ENCODE measurements around the gene THY1. TPM values are rescaled to one million over a fixed set of nuclear protein-coding genes. Genes with fewer than 3 reads are reported as not detected.

THY1 gene
- total RNA-seq, 1 donor from 2014 or later, result 3.5 TPM

DNA sequence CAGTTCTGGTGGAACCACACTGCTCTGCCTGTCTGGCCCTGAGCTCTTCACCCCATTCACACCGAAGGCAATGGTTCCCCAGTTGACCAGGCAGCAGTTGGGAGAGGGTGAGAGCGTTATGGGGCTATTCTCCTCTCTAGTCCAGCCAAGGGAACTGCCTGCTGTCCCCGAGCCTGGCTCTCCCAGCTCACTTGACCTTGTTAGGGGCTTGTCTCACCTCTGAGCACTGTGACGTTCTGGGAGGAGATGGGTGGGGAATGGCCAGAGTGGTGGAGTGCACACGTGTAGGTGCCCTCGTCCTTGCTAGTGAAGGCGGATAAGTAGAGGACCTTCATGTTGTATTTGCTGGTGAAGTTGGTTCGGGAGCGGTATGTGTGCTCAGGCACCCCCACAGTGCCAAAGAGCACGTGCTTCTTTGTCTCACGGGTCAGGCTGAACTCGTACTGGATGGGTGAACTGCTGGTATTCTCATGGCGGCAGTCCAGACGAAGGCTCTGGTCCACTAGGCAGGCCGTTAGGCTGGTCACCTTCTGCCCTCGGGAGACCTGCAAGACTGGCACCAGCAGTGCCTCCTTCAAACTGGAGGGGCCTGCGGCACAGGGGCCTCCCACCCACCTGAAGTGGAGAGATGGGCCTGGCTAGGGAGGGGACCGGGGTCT, 3.0 kb downstream of the THY1 start:
- Histone ChIP-seq H3K27ac (no peak overlapping the region), H3K9me3 (no peaks in the 10 kb centered on the region), H3K36me3 (no peaks in the 10 kb centered on the region), H3K4me3 (no peak overlapping the region), H3K27me3 (no peaks in the 10 kb centered on the region), H3K4me1 (peaks cover 3 to 23% of the 10 kb centered on the region in 2 donors)
- intact Hi-C loops (cut with DNase I), result no loop called here
- TF ChIP-seq, protein P1, sequence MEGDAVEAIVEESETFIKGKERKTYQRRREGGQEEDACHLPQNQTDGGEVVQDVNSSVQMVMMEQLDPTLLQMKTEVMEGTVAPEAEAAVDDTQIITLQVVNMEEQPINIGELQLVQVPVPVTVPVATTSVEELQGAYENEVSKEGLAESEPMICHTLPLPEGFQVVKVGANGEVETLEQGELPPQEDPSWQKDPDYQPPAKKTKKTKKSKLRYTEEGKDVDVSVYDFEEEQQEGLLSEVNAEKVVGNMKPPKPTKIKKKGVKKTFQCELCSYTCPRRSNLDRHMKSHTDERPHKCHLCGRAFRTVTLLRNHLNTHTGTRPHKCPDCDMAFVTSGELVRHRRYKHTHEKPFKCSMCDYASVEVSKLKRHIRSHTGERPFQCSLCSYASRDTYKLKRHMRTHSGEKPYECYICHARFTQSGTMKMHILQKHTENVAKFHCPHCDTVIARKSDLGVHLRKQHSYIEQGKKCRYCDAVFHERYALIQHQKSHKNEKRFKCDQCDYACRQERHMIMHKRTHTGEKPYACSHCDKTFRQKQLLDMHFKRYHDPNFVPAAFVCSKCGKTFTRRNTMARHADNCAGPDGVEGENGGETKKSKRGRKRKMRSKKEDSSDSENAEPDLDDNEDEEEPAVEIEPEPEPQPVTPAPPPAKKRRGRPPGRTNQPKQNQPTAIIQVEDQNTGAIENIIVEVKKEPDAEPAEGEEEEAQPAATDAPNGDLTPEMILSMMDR (IDR thresholded peaks at IDR 0.05), result no peak
- no peak for DNase-seq (ENCODE audit: low spot score in 2 of 2)

DNA sequence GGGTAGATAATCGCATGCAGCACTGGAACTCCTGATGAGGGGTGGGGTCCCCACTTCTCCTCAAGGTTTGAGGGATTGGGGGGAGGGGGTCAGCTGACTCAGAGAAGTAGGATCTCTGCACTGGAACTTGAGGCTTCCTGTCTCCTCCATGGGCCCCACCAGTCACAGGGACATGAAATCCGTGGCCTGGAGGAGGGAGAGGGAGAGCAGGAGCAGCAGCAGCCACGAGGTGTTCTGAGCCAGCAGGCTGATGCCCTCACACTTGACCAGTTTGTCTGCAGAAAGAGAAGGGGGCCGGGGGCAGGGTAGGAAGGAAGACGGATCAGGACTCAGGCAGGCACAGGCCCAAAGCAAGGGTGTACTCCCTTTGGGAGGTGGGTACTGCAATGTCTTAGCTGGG, 3.7 kb downstream of the THY1 start:
- TF ChIP-seq, protein P1 (IDR thresholded peaks at IDR 0.05), result no peak
- Histone ChIP-seq H3K27ac (no peak overlapping the region), H3K4me1 (peaks cover 3 to 23% of the 10 kb centered on the region in 2 donors), H3K9me3 (no peaks in the 10 kb centered on the region), H3K27me3 (no peaks in the 10 kb centered on the region), H3K4me3 (no peak overlapping the region), H3K36me3 (no peaks in the 10 kb centered on the region)
- intact Hi-C loops (cut with DNase I), result no loop called here
- DNase-seq (ENCODE audit: low spot score in 2 of 2), result no peak

GRCh38 chr11:119418759-119419158, 4.2 kb downstream of the THY1 start:
- H3K4me1 ChIP-seq, result peaks cover 3 to 23% of the 10 kb centered on the region in 2 donors
- DNase-seq (ENCODE audit: low spot score in 2 of 2), result no peak
- no peak overlapping the region for H3K4me3 ChIP-seq
- intact Hi-C loops (cut with DNase I), result no loop called here
- TF ChIP-seq, protein P1 (IDR thresholded peaks at IDR 0.05), result no peak
- H3K9me3 ChIP-seq, result no peaks in the 10 kb centered on the region
- no peak overlapping the region for H3K27ac ChIP-seq
- no peaks in the 10 kb centered on the region for H3K27me3 ChIP-seq
- H3K36me3 ChIP-seq, result no peaks in the 10 kb centered on the region

GRCh38 chr11:119417726-119418540, 5.0 kb downstream of the THY1 start:
- no peaks in the 10 kb centered on the region for H3K9me3 ChIP-seq
- no peaks in the 10 kb centered on the region for H3K36me3 ChIP-seq
- peak overlapping the region; percentile 78 to 83 for H3K27ac ChIP-seq
- intact Hi-C loops (cut with DNase I), result no loop called here
- peak; percentile 37 to 81 for DNase-seq (ENCODE audit: low spot score in 2 of 2)
- TF ChIP-seq, protein P1 (IDR thresholded peaks at IDR 0.05), result no peak
- peaks cover 3 to 22% of the 10 kb centered on the region in 2 donors for H3K4me1 ChIP-seq
- peak overlapping the region in 1 of 2 donors; percentile 29 for H3K4me3 ChIP-seq
- H3K27me3 ChIP-seq, result no peaks in the 10 kb centered on the region

DNA sequence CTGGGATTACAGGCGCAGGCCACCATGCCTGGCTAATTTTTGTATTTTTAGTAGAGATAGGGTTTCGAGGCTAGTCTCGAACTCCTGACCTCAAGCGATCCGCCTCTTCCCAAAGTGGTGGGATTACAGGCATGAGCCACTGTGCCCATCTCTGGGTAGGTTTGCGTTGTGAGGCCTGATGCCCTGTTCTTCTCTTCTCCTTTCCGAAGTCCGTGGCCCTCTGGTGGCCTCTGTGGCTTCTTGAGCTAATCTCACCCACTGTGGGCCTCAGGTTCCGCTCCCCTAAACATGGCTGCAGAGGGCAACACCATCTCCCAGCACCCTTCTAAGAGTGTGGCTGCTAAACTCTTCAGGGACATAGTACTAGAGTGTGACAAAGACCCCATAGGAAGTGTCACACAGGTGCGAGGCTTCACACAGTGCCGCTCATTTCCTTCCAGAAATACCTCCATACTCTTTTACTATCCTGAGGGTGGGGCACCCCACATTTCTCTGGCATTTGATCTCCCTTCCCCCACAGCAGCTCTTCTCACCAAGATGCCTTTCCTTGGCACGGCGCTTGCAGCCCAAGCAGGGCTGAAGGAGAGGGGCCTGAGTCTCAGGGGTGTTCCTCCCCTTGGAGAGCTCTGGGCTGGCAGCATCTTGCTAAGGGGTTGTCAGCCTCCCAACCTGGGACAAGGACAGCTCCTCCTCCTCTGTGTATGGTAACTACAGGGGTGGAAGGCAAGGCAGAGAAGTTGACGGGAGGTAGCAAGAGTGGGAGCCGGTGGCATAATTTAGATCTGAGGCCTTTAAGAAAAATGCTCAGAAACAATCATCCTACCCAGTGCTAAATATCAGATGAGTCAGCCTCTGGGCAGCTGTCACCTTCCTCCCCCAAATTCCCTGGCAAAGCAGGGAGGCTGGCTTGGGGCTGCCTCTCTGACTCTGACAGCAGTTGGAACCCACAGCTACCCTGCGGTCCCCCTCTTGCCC, 6.1 kb downstream of the THY1 start:
- Histone ChIP-seq H3K27ac (peak overlapping the region; percentile 78 to 83), H3K4me3 (peak overlapping the region in 1 of 2 donors; percentile 29)
- intact Hi-C loops (cut with DNase I), result no loop called here

More for the DNA sequence above, 6.1 kb downstream of the THY1 start:
- no peak for DNase-seq (ENCODE audit: low spot score in 2 of 2)
- H3K27me3 ChIP-seq, result no peaks in the 10 kb centered on the region
- no peaks in the 10 kb centered on the region for H3K36me3 ChIP-seq
- TF ChIP-seq, protein P1 (IDR thresholded peaks at IDR 0.05), result no peak
- peaks cover 0 to 16% of the 10 kb centered on the region in 2 donors for H3K4me1 ChIP-seq
- no peaks in the 10 kb centered on the region for H3K9me3 ChIP-seq

Data from ascending aorta (tissue), 2 donors.